IPS DF 4.7 (cell line): ENCODE results near the gene ABCB6.
"Not testable (repeated sequence)": the region's sequence is repeated elsewhere in the genome, so short reads cannot be mapped to it uniquely, and the experiment has no call there.

Experiments
- DNase-seq: peaks from one replicate; pipeline ENCODE4 v3.0.0-alpha.2; 2013; ENCODE audit warnings: low spot score; ENCODE audit errors: extremely low read depth

ABCB6 gene

DNA sequence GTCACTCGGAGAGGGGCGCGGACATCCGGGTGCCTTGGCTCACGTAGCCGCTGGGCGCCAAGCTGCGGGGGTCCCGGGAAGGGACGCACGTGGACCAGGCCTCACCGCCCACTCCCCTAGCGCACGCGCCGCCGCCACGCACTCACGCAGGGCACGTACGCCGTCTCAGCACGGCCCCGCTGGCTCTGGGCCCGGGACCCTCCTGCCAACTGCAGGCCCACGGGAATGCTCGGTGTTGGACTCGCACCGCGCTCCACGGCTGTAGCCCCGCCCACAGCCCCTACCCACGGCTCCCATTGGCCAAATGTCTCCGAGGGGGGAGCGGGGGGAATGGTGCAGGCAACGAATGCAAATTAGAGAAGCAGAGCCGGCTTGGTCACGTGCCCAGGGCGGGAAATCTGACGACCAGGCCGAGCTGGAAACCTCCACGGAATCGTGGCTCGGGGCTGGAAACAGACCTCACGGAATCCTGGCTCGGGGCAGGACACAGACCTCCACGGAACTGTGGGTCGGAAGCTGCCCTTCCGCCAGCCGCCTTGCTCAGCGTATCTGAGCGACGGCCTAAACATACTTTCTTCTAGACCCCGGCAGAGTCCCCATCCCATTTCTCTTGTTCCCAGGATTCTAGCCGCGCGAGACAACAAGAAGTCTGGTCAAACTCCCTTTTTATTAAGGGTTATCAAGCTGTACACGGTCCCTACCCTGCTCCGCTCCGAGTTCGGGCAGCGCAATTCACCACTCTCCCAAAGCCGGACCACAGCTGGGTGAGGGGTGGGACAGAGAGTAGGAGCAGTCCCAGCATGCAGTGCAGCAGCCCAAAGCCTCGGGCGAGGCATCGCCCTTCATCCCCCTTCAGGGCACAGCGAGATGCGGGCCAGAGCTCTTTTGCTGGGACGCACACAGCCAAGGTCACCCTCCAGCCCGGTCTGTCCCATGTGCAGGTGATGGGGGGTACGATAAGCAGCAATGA, at the start of gene ABCB6:
Gene ABCB6 (minus strand): TSS at position 227 of the 970 bp plus-strand sequence. CDS start 285 bp downstream, outside the sequence.
- no peak for DNase-seq

DNA sequence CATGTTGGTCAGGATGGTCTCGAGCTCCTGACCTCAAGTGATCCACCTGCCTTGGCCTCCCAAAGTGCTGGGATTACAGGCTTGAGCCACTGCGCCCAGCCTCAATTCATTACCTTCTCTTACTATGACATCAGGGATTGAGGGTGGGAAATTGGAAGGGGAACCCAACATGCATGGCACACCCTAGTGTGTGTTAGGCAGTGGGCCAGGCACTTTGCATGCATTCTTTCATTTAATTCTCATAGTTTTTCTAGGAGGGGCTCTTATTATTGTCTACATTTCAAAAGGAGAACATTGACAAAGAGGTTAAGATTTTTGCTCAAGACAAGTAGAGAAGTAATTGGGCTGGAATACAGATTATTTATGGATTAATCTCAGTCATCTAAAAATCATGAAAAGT, 49.5 kb upstream of the ABCB6 start:
- DNase-seq, result no peak

DNA sequence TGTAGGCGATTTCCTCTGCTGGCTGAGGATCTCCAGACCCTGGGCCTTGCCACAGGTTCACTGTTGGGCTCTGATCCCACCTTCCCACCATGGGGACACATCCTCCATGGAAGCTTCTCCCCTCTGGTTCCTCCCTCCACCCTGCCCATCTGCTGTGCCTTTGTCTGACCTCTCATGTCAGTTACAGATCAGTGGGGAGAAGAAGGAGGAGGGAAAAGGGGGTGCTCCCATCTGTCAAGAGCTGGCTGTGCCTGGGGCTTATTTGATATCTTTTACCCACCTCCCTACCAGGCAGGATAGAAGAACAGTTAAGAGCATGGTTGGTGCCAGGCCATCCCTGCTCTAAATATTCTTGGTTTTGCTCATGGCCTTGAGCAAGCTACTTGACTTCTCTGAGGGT, 48.1 kb upstream of the ABCB6 start:
- DNase-seq, result no peak

DNA sequence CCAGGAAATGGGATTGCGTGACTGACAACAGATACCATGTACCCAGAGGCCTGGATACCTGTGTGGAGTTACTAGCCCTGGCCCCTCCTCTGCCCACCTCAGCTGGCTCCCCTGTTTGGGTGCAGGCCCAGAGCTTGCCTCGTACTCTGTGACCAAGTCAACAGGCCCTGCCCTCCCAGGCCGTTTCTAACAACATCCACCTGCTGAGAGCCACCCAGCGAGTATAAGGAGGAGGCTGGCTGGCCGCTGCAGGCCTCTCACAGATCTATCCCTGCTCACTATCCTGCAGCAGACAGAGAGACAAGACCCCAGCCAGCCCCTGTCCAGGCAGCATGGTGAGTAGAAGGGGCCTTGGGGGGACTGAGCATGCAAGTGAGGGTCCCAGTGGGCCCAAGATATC, 47.5 kb upstream of the ABCB6 start:
- DNase-seq, result no peak

DNA sequence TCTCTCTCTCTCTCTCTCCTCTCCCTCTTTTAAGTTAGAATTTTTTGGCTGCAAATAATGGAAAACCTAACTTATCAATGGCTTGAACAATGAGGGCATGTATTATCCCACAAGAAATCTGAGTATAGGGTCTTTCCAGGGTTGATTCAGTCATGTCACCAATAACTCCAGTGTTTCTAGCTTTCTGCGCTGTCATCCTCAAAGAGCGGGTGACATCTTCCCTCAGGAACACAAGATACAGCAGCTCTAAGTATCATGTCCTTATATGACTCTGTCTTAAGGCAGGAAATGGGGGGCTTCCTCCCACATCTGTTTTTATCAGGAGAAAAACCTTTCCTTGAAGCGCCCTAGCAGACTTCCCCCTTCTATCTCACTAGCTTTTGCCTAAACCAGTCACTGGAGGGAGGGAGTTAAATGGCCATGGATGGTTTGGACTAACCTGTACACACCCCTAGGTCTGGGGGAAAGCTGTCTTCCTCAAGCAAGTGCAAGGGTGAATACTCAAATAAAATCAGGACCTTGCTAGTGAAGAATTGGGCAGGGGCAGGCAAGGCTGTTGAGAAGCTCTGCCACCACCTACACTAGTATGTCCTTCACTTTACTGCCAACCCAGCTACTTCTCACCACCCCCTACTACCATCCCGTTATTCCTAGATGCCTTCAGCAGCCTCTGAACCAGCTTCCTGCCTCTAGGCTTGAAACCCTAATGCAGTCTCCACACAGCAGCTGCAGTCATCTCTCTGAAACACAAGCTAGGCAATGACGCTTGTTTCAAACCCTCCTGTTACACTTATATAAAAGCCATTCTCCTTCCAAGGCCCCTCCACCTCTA, 42.5 kb upstream of the ABCB6 start:
- no peak for DNase-seq

DNA sequence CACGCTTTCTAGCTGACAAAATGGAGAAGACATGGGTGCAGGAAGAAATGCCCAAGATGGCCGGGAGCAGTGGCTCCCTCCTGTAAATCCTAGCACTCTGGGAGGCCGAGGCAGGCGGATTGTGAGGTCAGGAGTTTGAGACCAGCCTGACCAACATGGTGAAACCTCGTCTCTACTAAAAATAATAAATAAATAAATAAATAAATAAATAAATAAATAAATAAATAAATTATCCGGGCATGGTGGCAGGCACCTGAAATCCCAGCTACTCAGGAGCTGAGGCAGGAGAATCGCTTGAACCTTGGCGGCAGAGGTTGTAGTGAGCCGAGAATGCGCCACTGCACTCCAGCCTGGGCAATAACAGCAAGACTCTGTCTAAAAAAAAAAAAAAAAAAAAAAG, 40.2 kb upstream of the ABCB6 start:
- DNase-seq, result not testable (repeated sequence)

DNA sequence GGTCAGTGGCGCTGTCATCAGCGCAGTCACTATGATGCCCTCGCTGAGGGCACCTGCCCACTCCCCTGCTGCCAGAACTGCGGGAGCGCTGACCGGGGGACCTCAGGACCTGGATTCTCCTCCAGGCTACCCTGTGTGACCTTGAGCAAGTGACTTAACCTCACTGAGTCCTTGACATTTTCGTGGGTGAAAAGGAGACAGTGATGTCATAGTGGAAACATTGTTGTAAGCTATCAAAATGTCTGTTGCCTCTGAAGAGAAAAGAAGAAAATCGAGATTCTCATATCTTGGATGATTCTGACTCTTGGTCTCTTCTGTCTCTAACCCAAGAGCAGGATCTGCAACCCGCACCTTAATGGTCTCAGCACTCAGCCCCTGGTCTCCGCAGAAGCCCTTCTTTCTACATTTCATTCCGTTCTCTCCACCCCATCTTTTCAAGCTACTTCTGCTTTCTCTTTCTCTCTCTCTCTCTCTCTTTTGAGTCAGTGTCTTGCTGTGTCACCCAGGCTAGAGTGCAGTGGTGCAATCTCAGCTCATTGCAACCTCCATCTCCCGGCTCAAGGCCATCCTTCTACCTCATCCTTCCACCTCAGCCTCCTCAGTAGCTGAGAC, 35.9 kb upstream of the ABCB6 start:
- DNase-seq, result no peak

DNA sequence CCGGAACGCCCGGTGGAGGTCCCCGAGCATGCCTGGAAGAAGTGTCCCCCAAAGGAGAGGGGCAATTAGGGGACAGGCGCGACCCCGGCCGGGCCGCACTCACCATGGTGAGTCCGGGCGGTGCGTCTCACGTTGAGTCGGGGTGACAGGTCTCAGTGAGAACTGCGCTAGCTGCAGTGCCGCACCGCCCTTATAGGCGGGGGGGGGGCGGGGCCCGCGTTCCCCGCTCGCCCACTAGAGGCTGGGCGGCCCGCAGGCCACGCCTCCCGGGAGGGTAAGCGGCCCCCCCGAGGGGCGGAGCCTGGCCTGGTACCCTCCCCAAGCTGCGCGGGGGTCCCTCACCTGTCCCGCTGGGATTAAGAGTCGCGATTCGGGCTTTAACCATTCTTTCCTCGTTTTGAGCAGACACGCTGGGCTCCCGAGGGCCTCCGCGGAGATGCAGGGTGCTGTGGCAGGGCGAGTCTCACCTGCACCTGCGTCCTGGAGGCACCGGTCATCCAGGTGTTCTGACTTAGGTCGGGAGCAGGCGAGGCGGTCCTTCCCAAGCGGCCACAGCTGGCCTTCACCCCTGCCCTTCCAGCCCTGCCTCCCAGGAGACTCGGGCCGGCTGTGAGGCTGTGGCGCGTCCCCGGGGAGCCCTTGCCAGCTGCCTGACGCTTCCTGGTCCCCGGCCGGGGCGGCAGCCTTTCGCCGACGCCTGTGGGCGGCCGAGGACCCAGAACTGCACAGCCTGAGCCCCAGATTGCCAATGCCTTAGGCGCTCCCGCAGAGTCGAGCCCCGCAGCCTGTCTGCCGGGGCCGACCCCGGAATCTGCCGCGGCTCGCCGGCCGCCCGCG, 35.2 kb upstream of the ABCB6 start, which contains the start of gene TUBA4A:
Gene TUBA4A (minus strand): TSS at position 166 of the 837 bp plus-strand sequence. CDS start 60 bp downstream, at position 106.
- DNase-seq, result no peak

DNA sequence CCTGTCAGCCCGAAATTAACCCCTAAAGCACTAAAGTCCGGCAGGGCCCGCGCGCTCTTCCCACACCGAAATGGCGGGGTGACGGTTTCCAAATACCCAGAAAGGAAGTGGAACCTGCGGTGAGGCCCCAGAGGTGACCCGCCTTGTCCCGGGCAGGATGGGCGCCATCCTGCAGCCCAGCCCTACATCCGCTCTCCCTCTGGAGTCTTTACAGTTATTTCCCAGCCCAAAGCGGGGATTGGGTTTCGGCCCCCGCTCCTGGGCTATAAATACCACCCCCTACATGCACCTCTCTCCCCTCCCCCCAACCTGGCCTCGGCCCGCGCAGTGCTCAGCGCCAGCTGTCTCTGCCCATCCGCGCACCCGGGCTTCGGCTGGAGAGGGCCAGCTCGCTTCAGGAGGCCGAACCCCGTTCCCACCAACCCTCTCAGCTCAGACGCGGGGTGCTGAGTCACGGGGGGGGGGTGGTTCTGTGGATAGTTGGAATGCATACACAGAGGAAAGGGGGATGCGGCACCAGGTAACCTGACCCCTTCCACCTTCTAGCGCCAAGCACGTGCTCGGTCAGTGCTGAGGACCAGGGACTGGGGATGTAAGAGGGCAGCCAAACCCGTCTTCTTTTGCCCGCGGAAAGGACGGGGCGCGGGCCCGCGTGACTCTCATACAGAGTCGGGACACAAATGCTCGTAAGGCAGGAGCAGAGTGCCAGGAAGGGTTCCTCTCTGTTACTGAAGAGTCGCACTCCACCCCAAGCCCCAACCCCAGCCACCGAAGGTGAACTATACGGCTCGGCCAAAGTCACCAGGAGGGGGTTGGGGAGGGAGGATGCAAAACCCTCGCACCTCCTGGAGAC, 34.4 kb upstream of the ABCB6 start, which contains the start of gene TUBA4B:
Gene TUBA4B (plus strand): TSS at position 344 of the 853 bp plus-strand sequence. CDS start 165 bp downstream, at position 509.
- no peak for DNase-seq

DNA sequence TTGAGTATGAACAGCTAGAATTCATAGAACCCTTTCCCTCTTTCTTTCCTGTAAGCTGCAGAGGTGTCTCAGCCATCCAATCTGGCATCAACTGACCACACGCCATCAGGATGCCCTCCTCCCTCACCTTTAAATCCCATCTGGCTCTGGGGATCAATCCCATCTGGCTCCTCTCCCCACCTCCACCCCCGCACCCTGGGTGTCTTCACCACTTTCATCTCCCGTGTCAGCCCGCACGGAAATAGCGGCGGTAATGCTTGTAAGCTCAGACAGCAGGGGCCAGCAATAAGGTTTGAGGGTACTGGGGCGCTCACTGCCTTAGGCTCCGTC, 33.8 kb upstream of the ABCB6 start:
- DNase-seq, result no peak

DNA sequence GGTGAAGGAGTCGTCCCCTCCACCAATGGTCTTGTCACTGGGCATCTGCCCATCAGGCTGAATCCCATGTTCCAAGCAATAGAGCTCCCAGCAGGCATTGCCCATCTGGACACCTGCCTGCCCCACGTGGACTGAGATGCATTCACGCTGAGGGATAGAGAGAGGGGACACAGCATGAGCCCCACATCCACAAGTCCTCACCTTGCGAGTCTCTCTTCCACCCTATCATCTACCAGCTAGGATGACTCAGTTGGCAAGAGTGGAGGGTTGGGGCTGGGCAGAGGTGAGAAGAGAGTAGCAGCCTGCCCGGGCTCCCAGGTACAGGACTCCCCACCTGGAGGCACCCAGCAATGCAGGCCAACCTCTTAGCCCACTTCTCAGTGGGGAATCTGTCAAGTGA, 33.3 kb upstream of the ABCB6 start:
- no peak for DNase-seq

DNA sequence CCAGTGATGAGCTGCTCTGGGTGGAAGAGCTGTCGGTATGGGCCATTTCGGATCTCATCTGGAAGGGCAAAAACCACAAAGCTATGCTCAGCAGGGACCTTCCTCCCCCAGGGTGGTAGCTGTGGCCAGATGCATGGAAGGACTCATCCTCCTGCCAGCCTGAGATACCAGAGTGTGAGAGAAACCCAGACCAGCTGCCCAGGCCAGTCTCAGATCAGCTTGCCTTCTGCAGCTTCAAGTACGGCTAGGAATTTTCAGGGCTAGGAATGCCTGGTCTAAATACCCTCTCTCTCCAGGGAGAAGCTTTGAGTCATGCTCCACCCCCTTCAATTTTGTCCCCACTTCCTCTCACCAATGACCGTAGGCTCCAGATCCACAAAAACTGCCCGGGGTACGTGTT, 32.9 kb upstream of the ABCB6 start:
- DNase-seq, result no peak

DNA sequence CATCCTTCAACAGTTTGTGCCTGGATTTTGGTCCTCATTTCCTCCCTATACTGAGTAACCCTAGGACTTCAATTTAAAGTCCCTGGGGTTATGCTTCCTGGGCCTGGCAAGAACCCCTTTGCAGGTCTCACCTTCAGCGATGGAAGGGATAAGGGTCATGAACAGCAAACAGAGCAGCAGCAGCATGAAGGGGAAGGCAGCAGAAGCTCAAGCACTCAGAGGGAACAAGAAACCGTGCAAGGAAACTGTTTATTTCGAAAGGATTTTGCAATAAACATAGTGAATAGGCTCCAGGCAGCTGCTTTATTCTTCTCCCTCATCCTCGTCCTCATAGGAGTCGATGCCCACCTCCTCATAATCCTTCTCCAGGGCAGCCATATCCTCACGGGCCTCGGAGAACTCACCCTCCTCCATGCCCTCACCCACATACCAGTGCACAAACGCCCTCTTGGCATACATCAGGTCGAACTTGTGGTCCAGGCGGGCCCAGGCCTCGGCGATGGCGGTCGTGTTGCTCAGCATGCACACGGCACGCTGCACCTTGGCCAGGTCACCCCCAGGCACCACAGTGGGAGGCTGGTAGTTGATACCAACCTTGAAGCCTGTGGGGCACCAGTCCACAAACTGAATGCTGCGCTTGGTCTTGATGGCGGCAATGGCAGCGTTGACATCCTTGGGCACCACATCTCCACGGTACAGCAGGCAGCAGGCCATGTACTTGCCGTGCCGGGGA, 31.5 kb upstream of the ABCB6 start:
- DNase-seq, result no peak

DNA sequence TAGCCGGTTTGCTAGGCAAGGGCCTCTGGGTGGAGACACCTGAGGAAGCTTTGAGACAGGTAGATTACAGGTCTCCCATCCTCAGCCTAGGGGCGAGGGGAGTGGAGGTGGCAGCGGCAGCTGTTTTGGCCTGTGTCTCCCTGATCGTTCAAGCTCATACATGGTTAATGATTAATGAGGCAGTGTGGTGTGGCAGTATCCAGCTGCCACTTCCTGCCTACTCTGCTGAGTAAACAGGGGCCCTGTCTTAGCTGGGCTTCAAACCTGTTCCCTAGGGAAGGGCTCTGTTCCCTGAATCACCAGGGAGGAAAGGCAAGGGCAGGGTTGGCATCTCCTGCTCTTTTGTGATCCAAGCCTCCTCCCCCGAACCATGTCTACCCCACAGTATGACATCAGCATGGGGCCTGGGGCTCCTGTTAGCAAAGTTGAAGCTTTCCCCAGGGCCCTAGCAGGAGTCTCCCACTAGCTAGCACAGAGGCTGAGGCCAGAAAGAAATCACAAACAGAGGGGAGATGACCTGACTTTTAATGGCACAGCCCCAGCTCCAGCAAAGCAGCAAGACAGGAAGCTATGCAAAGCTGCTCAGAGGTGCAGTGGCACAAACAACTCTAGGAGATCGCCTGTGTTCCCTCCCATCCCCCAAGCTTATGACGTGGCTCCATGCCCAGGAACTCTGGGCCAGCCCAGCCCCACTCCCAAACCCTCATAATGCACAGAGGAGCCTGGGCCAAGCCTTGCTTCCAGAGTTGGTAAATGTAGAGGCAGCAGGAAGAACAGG, 30.6 kb upstream of the ABCB6 start:
- no peak for DNase-seq

DNA sequence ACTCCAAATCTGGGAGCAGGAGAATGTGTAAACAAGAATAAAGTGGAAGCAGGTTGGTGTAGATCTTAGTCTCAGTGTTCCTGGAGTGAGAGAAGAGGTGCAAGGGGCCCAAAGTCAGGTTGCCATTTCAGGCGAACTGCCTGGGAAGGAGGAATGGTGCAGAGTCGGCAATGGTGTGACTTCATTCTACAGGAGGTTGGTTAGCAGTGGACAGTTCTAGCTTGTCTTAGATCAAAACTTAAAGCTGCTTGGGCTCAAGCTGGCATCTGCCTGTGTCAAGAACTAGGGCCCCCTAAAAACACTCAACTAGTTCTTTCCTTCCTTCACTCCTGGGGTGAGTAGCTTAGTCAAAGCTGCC, 30.1 kb upstream of the ABCB6 start:
- DNase-seq, result no peak

DNA sequence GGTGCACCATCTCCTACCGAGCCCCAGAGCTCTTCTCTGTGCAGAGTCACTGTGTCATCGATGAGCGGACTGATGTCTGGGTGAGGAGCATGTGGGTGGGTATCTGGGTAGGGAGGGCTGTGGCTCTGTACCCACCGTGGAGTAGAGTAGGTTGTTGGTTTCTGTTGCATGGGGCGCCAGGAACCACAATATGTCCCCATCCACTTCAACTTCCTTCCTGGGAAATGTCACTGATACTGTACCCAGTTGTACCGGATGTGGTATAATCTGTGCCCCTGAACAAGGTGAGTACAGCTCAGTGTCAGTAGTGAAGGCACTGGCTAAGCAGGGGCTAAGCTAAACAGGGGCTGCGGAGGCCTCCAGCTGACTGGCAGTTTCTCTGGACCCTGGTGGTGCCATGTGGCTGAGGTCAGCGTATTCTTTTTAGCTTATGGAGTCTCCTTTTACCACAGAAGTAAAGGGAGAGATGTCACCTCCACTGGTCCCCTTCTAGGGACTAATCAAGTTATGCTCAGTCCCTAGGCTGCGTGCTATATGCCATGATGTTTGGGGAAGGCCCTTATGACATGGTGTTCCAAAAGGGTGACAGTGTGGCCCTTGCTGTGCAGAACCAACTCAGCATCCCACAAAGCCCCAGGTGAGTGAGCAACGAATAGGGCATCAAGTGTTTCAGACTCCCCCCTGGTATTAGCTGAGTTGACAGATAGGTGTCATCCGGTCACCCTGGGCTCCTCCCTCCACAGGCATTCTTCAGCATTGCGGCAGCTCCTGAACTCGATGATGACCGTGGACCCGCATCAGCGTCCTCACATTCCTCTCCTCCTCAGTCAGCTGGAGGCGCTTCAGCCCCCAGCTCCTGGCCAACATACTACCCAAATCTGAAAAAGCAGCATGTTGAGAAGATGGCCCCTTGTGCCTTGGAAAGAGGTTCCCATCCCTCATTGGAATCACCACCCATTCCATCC, 29.2 kb upstream of the ABCB6 start:
- no peak for DNase-seq

DNA sequence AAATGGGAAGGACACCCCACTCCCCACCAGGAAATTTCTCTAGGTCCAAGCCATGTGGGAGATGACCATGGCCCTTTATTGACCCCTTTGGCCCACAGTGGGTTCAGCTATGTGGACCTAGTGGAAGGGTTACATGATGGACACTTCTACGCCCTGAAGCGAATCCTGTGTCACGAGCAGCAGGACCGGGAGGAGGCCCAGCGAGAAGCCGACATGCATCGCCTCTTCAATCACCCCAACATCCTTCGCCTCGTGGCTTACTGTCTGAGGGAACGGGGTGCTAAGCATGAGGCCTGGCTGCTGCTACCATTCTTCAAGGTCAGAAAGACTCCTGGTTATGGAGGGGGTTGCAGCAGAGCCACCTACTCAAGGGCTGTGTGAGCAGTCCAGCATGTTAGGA, 27.8 kb upstream of the ABCB6 start:
- no peak for DNase-seq
